ENCODE results near the gene CCL4L2.
"Not testable (repeated sequence)": the region's sequence is repeated elsewhere in the genome, so short reads cannot be mapped to it uniquely, and the experiment has no call there.

The CCL4L2 gene

DNA sequence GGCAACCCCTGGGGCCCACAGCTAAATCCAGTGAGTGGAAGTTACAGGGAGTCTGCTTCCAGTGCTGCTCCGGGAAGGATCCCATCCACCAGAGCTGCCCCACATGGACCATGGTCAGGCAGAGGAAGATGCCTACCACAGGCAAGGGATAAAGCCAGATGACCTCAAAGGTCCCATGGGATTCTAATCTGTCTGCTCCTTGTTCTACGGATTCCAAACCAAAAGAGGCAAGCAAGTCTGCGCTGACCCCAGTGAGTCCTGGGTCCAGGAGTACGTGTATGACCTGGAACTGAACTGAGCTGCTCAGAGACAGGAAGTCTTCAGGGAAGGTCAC, 1.4 kb downstream of the CCL4L2 start:
- DNase-seq (ENCODE audit: low spot score), result no peak
- TF ChIP-seq, protein P1, sequence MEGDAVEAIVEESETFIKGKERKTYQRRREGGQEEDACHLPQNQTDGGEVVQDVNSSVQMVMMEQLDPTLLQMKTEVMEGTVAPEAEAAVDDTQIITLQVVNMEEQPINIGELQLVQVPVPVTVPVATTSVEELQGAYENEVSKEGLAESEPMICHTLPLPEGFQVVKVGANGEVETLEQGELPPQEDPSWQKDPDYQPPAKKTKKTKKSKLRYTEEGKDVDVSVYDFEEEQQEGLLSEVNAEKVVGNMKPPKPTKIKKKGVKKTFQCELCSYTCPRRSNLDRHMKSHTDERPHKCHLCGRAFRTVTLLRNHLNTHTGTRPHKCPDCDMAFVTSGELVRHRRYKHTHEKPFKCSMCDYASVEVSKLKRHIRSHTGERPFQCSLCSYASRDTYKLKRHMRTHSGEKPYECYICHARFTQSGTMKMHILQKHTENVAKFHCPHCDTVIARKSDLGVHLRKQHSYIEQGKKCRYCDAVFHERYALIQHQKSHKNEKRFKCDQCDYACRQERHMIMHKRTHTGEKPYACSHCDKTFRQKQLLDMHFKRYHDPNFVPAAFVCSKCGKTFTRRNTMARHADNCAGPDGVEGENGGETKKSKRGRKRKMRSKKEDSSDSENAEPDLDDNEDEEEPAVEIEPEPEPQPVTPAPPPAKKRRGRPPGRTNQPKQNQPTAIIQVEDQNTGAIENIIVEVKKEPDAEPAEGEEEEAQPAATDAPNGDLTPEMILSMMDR (IDR thresholded peaks at IDR 0.05; ENCODE audit: extremely low read depth, missing control alignments), result no peak

DNA sequence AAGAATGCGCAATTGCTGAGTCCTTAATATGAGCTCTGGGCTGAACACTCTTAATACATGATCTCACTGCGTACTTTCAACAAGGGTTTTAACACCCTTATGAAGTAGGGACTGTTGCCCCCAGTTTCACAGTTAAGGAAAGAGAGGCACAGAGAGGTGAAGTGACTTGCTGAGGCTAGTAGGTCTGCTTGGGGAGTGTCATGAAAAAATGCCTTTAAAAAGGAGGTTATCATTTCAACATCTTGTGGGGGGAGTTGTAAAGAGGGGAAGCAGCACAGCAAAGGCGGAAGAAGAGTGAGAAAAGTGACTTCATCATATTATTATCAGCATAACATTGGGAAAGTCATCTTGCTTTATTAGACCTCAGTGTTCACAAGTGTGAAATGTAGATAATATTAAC, 2.1 kb downstream of the CCL4L2 start:
- TF ChIP-seq, protein P1 (IDR thresholded peaks at IDR 0.05; ENCODE audit: extremely low read depth, missing control alignments), result no peak
- DNase-seq (ENCODE audit: low spot score), result no peak

DNA sequence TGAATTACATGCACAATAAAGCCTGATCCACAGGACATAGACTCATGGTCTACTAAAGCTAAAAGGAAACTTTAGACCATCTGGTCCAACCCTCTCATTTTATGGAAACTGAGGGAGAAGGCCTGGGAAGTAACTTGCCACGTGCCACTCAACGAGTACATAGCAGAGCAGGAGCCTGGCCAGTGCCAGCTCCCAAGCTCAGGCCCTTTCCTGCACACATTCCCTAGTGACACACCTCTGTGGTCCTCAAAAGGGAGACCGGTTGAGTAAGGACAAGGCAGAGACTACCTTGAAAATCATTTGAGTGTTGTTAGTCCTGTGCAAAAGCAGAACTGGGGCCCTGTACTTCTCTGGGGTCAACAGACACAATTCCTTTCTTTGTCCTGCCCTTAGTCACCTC, 2.8 kb downstream of the CCL4L2 start:
- no peak for DNase-seq (ENCODE audit: low spot score)
- TF ChIP-seq, protein P1 (IDR thresholded peaks at IDR 0.05; ENCODE audit: extremely low read depth, missing control alignments), result no peak

DNA sequence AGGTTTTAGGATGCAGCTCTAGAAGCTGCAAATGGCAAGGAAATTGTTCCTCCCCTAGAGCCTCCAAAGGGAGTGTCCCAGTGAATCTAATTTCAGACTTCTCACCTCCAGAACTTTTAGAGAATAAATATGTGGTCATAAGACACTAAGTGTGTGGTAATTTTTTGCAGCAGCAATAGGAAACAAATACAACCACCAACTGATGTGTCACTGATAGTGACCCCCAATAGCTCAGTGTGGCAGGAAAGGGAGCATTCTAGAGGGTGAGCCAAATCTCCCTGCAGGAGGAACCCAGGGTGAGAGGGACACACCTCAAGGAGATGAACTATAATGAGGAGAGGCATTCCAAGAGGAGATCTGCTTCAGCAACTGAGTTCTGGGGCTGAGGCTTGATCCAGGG, 4.1 kb downstream of the CCL4L2 start:
- TF ChIP-seq, protein P1 (IDR thresholded peaks at IDR 0.05; ENCODE audit: extremely low read depth, missing control alignments), result no peak
- no peak for DNase-seq (ENCODE audit: low spot score)

GRCh38 chr17:36215406-36216308, 4.8 kb downstream of the CCL4L2 start:
- not testable (repeated sequence) for DNase-seq (ENCODE audit: low spot score)

- not testable (repeated sequence) for DNase-seq (ENCODE audit: low spot score)
These were observed 8.7 kb downstream of the CCL4L2 start for GRCh38 chr17:36219556-36219955.

- not testable (repeated sequence) for DNase-seq (ENCODE audit: low spot score)
These were observed 10.1 kb downstream of the CCL4L2 start for GRCh38 chr17:36220737-36221580.

GRCh38 chr17:36221581-36222100, 10.8 kb downstream of the CCL4L2 start:
- DNase-seq (ENCODE audit: low spot score), result not testable (repeated sequence)

DNA sequence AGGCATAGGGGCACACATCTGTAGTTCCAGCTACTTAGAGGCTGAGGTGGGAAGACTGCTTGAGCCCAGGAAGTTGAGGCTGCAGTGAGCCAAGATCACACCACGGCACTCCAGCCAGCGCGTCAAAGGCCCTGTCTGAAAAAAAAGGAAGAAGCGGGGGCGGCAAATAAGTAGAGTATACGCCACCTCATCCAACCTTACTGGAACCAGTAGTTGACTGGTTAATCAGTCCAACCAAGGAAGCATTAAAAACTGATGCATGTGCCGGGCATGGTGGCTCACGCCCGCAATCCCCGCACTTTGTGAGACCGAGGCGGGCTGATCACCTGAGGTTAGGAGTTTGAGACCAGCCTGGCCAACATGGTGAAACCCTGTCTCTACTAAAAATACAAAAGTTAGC, 12.1 kb downstream of the CCL4L2 start:
- not testable (repeated sequence) for DNase-seq (ENCODE audit: low spot score)

GRCh38 chr17:36229644-36230043, 18.8 kb downstream of the CCL4L2 start:
- TF ChIP-seq, protein P1 (IDR thresholded peaks at IDR 0.05; ENCODE audit: extremely low read depth, missing control alignments), result peak; percentile 12
- not testable (repeated sequence) for DNase-seq (ENCODE audit: low spot score)

GRCh38 chr17:36242046-36242445, 31.2 kb downstream of the CCL4L2 start:
- DNase-seq (ENCODE audit: low spot score), result not testable (repeated sequence)

Data from GM20000 (cell line).